HG03432 (cell line): ENCODE data around the gene OSBP2.

ENCODE experiments used
- ATAC-seq: cut with Tn5 transposase; IDR thresholded peaks from one replicate; pipeline ENCODE4 v1.9.1; 2021; ENCODE audit warnings: mild to moderate bottlenecking, moderate library complexity; ENCODE audit not compliant: unreplicated experiment

Gene OSBP2

DNA sequence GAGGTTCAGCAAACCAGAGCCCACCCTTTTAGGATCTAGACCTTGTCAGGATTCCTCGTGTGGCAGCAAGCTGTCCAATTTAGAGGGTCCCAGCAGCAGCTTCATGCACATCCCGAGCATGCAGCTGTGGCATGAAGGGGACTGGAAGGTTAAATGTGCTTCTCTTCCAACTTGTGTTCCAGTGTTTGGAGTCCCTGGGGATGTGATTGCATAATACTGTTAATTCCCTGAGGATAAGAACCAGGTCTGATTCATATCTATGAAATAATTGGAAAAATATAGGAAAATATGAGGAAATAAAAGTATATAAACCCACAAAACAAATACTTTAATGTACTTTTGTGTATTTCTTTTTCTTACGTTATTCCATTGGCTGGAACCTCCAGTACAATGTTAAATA is 143.4 kb downstream of the OSBP2 start:
- ATAC-seq, result no peak

DNA sequence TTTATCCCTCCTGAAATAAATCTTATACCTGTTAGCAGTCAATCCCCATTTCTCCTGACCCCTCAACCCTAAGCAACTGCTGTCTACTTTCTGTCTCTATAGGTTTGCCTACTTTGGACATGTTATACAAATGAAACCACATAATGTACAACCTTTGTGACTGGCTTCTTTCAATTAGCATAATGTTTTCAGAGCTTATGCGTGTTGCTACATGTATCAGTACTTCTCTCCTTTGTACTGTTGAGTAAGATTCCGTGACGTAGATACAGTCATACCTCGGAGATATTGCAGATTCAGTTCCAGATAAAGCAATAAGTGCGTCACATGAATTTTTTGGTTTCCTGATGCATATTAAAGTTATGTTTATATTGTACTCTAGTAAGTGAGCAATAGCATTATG is 146.6 kb downstream of the OSBP2 start:
- ATAC-seq, result no peak

DNA sequence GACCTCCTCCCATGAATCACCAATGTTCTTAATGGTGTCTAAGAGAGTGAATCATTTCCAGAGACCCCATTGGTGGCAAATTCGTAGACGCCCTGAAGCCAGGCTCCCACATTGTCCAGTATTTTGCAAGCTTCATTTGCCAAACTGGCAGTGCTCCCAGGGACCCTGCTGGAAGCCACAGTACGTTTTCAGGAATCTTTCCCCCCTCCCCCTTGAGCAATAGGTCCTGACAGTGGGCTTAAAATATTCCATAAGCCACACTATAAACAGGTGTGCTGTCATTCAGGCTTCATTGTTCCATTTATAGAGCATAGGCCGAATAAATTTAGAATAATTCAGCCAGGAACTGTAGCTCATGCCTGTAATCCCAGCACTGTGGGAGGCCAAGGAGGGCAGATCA is 148.6 kb downstream of the OSBP2 start:
- no peak for ATAC-seq

DNA sequence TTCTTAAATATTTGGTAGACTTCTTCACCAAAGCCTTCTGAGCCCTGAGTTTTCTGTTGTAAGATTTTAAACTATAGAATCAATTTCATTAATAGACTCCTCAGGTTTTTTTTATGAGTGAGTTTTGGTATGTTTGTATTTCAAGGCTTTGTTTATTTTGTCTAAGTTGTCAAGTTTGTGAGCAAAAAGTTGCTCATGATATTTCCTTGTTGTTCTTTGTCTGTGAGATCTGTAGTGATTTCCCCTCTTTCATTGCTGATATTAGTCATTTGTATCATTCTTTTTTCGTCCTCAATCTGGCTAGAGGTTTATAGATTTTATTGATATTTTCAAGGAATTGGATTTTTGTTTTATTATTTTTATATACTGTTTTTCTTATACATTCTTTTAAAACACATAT is 152.9 kb downstream of the OSBP2 start:
- ATAC-seq, result no peak

DNA sequence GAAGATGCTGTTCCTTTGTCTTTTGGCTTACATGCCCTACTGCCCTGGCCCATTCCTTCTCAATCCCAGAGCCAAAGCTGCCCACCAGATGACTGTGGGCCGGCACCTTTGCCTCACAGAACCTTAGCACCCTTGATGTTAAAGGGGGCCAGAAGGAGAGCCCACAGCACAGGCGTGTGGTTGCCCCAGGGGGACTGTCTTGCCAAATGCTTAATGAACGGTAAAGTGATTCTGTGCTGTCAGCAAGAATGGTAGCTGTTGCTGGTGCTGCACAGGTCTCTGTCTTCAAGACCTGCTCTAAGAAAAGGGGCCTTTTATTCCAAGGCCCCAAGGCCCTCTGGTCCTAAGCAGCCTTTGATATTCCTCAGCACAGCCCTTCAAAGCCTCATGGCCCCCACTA is 160.6 kb downstream of the OSBP2 start:
- ATAC-seq, result no peak

DNA sequence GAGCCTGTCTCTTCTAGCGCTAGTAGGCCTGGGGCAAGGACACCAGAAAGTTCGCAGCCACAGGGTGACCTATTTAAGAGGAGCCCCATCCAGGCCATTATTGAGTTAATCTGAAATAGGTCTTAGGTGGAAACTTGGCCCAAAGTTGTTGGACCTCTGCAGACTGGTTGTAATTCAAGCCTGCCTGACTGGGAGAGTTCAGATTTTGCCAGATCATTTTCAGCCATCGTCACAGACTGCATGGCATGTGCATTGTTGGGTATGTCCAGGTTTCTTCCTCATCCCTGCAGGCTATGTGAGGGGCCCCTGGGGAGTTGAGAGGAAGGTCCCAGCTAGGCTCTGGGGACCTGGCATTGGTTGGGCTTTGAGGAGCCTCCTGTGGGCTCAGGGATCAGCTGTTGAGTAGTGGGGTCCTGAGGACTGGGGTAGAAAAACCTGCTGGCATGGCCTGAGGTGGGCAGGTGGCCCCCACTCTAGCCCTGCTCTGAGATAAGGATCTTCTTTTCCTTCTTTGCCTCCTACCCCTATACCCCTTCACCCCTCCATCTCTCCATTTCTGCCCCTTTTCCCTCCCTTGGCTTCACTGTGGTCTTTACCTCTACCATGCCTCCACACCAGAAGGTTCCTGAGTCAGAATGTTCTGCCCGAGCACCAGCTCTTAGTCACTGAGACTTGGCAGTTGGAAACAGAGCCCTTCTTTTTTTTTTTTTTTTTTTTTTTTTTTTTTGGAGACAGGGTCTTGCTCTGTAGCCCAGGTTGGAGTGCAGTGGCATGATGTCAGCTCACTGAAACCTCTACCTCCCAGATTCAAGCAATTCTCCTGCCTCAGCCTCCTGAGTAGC is 161.2 kb downstream of the OSBP2 start:
- no peak for ATAC-seq

DNA sequence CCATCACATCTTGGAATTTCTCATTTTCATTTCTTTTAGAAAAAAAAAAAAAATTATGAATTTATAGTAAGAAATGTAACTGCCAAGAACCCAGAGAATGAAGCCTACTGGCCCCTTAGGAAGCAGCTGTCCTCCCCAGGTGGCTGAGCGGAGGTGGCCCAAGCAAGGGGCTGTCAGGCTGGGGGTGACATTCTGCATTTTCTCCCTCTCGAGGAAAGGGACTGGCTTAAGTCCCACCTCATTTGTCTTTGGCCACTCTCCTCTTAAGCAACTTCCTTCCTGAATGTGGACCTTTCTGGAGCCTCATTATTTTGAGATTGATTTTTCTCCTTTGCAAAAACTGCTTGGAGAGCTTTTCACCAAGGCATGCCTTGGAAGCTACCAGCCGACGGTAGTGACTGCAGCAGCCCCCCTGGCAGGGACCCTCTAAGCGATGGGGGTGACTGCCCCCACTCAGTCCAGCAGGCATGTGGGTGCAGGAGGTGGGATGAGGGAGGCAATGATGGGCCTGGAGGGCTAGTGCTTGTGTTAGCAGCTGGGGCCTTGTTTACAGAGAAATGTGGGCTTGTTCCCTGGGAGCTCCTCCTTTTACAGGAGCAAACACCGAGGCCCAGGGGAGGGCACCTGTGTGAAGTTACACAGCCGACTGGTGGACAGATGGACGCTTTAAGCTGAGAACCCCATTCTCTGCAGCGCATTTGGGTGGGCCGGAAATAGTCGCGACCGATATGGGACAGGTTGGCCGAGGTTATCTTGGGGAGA is 162.2 kb downstream of the OSBP2 start:
- ATAC-seq, result no peak

DNA sequence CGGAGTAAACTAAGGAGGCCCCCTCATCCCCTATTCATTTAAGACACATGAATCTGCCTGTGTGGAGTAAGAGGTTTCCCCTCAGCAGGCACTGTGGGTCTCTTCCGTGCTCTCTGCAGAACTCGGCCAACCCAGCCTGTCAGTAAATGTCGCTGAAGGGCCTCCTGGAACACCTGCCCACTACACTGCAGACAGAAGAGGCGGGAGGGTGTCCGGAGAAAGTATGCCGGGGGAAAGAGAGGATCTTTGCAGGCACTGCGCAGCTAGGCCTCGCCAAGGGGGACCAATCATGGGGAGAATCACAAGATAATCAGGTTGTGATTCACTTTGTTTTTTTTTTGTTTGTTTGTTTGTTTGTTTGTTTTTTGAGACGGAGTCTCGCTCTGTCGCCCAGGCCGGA is 163.1 kb downstream of the OSBP2 start:
- ATAC-seq, result no peak

DNA sequence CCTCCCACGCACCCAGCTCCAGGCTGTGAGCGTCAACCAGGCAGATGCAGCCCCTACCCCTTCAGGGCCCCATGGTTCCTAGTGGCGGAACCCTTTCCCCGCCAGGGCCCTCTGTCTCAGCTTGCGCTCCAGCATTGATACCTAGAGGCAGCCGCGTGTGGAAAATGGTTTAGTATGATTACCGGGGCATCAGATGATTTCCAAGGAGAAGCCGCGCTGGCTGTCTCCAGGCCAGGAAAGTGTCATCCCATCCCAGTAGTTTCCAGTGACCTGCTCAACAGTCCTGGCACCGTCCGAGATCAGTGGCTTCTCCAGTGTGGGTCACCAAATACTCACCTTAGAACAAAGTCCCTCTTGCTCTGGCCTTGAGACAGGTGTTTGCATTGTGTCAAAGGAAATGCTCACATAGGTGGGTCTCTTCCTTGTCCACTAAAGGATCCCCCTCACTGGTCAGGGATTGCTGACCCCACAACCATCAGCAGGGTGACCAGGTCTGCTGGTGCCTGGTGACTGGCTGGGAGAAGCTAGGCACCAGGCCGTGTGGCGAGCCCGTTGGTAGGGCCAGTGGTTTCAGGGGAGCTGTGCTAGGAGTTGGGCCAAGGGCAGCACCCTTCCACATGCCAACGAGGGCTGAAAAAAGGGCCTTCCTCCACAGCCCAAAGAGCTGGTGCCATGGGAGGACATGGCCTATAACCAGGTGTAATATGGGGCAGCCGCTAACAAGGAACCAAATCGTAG is 164.5 kb downstream of the OSBP2 start:
- no peak for ATAC-seq

DNA sequence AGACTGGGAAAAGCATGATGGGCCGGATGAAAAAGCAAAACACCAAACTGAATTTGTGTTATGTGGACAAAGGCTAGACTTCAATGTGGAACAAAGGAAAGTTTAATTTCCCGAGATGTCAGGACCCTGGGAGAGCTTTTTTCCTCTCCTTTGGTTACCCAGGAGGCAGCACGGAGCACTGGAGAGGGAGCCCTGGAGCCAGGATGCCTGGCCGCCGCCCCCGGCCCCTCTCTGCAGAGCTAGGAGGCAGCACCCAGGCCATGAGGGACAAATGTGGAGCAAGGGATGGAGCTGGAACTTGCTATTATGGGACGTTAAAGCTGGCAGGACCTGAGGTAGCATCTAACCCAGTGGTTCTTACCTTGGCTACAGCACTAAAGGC is 165.0 kb downstream of the OSBP2 start:
- ATAC-seq, result no peak

DNA sequence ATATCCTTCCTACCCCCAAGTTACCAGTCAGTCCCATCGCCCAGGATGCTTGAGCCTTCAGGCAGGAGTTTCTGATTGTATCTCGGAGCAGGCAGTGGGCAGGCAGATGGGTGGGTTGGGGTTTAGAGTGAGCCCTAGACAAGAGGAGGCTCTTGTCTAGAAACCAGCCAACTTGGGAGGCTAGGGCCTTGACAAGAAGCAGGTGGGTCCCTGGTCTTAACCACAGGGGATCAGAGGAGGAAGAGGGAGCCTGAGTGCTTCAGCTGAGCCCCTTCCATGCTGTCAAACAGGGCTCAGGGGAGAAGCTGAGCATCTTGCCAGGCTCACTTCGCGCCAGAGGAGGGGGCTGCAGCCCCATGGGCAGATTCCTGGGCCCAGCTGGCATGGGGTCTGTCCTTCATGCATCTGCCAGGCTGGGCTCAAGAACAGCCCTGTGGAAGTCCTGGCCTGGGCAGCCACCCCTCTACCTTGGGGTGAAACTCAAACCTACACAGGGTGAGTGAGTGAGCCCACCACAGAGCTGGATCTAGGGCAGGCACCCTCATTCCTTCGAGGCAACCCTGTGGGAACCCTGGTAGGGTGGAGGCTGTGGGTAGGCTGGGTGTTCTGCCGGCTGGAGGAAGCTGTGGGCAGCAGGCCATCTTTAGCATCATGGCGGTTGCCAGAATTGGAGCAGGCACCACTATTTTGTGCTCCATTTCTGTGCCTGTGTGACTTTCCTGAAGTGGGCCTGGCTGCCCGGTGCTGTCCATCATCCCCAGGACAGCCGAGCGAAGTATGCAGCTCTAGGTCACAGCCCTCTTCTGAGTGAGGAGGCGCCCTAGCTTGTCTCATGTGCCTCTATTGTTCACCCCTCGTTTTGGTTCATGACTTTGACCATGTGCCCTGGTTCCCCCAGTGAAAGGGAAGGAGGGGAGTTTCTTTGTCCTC is 165.8 kb downstream of the OSBP2 start:
- ATAC-seq, result no peak

DNA sequence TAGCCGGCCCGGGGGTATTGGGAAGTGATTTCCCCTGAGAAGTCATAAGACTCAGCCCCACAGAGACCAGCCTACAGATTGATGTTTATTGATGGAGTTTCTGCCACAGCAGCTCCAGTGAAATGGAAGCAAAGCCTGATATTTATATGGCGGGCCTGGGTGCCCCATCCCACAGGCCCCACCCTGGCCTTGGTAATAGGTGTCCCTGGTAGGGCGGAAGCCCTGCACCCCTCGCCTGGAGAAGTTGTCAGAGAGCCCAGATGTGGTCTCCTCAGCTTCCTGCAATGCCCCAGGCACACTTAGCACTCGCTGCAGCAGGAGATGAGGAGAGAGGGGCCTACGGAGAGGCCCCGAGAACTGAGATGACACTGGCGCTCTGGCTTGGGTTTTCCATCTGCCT is 166.5 kb downstream of the OSBP2 start:
- ATAC-seq, result no peak

DNA sequence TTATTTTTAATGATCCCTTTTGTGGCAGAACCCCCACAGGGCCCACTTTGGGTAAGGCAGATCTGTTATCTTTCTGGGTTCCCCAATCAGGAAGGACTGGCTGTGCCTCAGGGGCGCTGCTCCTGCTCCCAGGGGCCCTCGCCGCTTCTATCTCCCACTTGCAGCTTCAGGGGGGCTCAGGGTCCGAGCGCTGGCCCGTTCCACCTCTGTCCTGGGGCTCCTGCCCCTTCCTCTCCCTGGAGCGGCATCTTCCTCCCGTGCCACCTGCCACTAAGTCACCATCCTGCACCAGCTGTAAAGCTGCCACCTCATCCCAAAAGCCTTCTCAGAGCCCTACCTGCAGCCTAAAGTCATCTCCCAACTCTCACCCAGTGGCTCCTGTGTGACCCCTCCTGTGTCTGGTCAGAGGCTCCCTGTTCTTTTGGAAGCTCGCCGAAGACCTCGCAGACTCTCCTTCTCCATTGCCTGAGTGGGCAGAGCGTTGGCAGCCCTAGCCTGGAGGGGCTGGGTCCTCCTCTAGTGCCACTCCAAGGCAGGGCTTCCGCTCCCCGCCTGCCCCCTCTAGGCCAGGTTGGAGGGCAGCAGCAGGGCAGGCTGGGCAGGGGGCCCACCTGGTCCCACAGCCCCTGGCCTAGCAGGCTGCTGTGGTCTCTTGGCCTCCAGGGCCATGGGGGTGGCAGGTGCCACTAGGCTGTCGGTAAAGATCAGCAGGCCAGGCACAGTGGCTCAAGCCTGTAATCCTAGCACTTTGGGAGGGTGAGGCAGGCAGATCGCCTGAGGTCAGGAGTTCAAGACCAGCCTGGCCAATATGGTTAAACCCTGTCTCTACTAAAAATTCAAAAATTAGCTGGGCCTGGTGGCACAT is 167.2 kb downstream of the OSBP2 start:
- no peak for ATAC-seq

DNA sequence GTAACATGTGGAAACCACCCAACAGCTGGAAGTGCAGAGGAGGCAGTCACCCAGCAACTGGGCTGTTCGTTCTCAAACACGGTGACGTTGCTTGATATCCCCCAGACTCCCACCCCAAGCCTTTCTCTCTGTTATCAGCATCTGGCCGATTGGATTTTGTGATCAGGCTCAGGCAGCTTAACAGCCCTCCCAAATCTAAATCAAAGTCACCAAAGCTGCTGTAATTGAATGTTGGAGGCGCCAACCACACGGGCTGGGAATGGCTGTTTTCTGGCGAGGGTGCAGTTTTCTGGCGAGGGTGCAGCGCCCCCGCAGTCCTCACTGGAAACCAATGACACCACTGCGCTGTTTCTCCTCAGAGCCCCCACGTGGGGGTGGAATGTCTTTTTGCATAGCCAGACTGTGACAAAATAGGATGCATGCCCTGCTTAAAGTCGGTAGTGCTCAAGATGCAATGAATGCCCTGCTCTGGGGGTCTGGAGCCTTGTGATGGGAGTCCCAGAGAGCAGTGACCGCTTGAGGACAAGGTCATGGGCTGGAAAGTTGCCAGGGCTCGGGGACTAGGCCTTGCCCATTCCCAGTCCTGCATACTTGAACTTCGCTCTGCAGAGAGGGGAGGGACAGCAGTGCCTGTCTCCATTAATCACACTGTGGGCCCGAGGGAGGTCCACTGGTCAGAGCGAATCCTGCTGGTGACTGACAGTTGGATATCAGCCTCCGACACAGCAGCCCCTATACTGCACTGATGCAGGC is 168.6 kb downstream of the OSBP2 start:
- ATAC-seq, result no peak

DNA sequence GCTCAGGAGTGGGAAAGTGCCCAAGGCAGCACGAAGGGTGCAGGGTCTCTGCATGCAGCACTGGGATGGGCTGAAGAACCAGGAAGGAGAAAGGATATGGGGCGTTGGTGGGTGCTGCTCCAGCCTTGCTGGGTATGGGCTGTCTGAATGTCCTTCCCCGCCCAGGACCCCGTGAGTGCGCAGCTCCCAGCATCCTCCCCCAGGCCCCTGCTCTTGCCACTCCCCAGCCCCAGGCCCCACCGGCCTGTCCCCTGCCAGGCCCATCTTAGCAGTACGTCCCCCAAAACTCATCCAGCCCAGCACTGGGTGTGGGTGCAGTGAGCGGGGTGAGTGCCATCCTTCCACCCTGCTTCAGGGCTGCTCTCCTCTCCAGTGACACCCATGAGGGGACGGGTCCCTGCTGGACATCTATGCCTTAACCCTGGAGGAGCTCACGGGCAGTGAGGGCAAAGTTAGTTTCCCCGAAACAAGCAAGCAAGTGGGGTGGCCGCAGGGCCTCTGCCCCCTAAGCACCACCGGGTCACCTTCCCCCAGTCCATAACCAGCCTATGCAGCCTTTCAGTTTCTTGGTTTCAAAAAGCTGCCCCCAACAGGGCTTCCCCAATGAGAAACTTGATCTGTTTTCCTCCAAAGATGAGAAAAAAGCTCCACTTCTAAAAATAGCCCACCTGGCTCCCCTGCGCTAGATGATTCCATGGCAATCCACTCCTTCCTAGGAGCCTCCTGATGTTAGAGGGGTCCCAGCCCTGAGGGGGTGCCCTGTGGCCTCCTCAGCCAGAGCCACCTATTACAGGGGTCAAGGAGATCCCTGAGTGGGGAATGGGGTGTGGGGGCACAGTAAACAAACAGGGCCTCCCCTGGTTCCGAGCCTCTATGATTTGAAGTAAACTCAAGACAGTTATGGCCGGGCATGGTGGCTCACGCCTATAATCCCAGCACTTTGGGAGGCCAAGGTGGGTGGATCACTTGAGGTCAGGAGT is 170.1 kb downstream of the OSBP2 start:
- ATAC-seq, result no peak

DNA sequence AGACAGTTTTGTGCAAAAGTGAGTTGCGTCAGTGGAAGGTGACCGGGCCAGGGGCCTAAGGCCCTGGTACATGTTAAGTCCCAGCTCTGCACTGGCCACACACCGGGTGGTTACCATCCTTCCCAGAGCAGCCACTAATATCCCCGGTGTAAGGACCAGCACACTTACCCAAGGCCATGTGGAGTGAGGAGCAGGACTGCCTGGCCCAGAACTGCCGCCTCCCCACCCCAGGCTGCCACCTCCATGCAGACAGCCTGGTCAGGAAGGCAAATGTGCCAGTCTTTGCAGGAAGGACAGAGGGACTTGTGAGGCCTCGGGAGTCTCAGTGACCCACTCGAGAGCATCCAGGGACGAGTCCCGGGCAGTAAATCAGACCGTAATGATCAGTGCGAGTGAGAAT is 171.0 kb downstream of the OSBP2 start:
- ATAC-seq, result no peak

DNA sequence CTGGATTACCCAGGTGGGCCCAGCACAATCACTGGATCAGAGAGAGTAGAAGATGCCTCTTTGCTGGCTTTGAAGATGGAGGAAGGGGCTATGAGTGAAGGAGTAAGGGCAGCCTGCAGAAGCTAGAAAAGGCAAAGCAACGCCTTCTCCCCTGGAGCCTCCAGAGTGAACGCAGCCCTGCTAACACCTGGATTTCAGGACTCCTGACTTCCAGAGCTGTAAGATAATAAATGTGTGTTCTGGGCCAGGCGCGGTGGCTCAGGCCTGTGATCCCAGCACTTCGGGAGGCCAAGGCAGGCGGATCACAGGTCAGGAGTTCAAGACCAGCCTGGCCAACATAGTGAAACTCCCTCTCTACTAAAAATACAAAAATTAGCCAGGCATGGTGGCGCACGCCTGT is 171.5 kb downstream of the OSBP2 start:
- ATAC-seq, result no peak

DNA sequence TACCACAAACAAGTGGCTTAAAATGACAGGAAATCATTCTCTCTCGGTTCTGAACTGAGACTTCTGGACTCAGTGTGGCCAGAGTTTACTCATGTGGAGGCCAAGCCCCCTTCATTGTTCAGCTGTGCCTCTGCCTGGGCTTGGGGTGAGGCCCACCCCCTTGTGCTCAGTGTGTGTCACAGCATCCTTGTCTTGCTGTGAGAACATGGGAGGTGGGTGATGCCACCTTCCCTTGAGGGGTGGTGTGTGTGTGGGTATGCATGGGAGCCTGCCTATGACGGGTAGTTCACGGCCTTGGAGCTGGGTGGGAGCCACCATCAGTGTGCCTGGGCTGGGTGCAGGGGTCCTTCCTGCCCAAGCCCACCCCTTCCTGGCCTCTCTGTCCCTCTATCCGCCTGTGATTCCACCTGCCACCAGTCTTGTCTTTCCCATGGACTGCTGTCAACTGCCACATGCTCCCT is 172.2 kb downstream of the OSBP2 start:
- ATAC-seq, result no peak
